ENCODE data around the gene TAL2.

Gene TAL2

GRCh38 chr9:105656131-105656921, 5.9 kb upstream of the TAL2 start:
- DNase-seq (ENCODE audit: low read depth in 2 of 2): no peak
- H3K4me3 ChIP-seq (replicated peaks in 1 of 2; ENCODE audit: low read depth in 2 of 2, low read length in 2 of 2): peak overlapping the region; percentile 50 to 53
- TF ChIP-seq CTCF (IDR thresholded peaks at IDR 0.05; ENCODE audit: low read depth, low read length): no peak

- no peak for TF ChIP-seq CTCF (IDR thresholded peaks at IDR 0.05; ENCODE audit: low read depth, low read length)
- no peak for DNase-seq (ENCODE audit: low read depth in 2 of 2)
- H3K4me3 ChIP-seq (replicated peaks in 1 of 2; ENCODE audit: low read depth in 2 of 2, low read length in 2 of 2): no peak overlapping the region
Measured at GRCh38 chr9:105658351-105658750, 3.9 kb upstream of the TAL2 start.

GRCh38 chr9:105661011-105661410, 1.2 kb upstream of the TAL2 start:
- no peak for DNase-seq (ENCODE audit: low read depth in 2 of 2)
- no peak for TF ChIP-seq CTCF (IDR thresholded peaks at IDR 0.05; ENCODE audit: low read depth, low read length)

GRCh38 chr9:105663914-105664313, 1.7 kb downstream of the TAL2 start:
- TF ChIP-seq CTCF (IDR thresholded peaks at IDR 0.05; ENCODE audit: low read depth, low read length): no peak
- DNase-seq (ENCODE audit: low read depth in 2 of 2): no peak
- H3K4me3 ChIP-seq (replicated peaks in 1 of 2; ENCODE audit: low read depth in 2 of 2, low read length in 2 of 2): no peak overlapping the region

More at GRCh38 chr9:105661011-105661410, 1.2 kb upstream of the TAL2 start:
- no peak overlapping the region for H3K4me3 ChIP-seq (replicated peaks in 1 of 2; ENCODE audit: low read depth in 2 of 2, low read length in 2 of 2)

- DNase-seq (ENCODE audit: low read depth in 2 of 2): no peak
- no peak for TF ChIP-seq CTCF (IDR thresholded peaks at IDR 0.05; ENCODE audit: low read depth, low read length)
- no peak overlapping the region for H3K4me3 ChIP-seq (replicated peaks in 1 of 2; ENCODE audit: low read depth in 2 of 2, low read length in 2 of 2)
Measured at GRCh38 chr9:105667867-105668266, 5.6 kb downstream of the TAL2 start.

- DNase-seq (ENCODE audit: low read depth in 2 of 2): no peak
- no peak overlapping the region for H3K4me3 ChIP-seq (replicated peaks in 1 of 2; ENCODE audit: low read depth in 2 of 2, low read length in 2 of 2)
- no peak for TF ChIP-seq CTCF (IDR thresholded peaks at IDR 0.05; ENCODE audit: low read depth, low read length)
Measured at GRCh38 chr9:105670315-105670714, 8.1 kb downstream of the TAL2 start.

GRCh38 chr9:105670775-105671174, 8.5 kb downstream of the TAL2 start:
- no peak for DNase-seq (ENCODE audit: low read depth in 2 of 2)
- no peak overlapping the region for H3K4me3 ChIP-seq (replicated peaks in 1 of 2; ENCODE audit: low read depth in 2 of 2, low read length in 2 of 2)
- no peak for TF ChIP-seq CTCF (IDR thresholded peaks at IDR 0.05; ENCODE audit: low read depth, low read length)
